Esophagus muscularis mucosa (tissue), 3 donors: ENCODE results near the gene FNBP1.

Source experiments
- POLR2A ChIP-seq: fragments of 450-650 bp; IDR thresholded peaks from one replicate; pipeline ENCODE4 v1.6.1; 2017; ENCODE audit warnings: antibody characterized with exemption, moderate library complexity, mild to moderate bottlenecking, low read depth
- TF ChIP-seq, protein P1 (sequence below), 3 experiments: fragments of 200-600 bp in 2 of 3; fragments of 450-650 bp in 1 of 3; sonication (generic) in 2 of 3; IDR thresholded peaks; one replicate each; pipeline ENCODE4 v1.5.1; 2017 to 2019; ENCODE audit warnings: antibody characterized with exemption in 3 of 3, mild to moderate bottlenecking in 2 of 3, moderate library complexity in 1 of 3

DNA sequence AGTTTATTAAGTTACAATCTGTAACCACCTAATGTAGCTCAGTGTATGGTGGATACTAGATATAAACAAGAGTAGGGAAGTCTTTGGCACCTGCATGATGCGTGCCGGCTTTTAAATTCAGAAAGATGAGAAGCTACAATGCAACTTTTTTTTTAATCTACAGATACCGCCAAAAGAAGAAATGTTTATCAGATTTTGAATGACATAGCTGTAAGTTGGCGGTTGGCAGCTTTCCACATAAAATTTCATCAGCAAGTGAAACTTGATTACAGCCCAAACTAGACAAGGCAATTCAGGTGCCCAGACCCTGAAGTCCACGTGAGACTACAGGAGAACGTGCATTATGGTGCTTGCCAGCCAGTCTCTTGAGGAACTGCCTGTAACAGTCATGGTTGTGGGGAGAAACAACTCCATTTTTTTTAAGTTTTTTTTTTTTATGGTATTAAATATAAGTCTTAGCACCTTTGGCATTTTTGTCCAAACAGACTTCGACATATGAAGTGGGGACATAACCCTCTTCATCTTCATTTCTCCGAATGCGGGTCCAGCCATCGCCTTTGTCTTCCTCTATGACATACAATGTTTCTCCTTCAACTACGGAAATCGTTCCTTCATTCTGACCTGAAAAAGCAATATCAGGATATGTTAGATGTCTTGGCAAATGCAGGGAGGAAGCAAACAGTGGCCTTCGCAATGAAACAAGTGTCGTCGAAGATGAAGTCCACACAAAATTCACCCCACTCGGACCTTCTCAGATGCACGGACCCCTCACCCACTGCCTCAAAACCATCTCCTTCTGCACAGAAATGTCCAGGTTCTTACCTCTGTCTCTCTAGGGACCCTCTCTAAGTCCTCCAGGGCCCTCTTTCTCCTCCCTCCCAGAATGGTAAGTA lies 147.4 kb downstream of the FNBP1 start:
- TF ChIP-seq POLR2A = no peak
- TF ChIP-seq, protein P1, sequence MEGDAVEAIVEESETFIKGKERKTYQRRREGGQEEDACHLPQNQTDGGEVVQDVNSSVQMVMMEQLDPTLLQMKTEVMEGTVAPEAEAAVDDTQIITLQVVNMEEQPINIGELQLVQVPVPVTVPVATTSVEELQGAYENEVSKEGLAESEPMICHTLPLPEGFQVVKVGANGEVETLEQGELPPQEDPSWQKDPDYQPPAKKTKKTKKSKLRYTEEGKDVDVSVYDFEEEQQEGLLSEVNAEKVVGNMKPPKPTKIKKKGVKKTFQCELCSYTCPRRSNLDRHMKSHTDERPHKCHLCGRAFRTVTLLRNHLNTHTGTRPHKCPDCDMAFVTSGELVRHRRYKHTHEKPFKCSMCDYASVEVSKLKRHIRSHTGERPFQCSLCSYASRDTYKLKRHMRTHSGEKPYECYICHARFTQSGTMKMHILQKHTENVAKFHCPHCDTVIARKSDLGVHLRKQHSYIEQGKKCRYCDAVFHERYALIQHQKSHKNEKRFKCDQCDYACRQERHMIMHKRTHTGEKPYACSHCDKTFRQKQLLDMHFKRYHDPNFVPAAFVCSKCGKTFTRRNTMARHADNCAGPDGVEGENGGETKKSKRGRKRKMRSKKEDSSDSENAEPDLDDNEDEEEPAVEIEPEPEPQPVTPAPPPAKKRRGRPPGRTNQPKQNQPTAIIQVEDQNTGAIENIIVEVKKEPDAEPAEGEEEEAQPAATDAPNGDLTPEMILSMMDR (IDR thresholded peaks at IDR 0.05) = no peak
